PFSK-1 (cell line): Measurements from ENCODE around the gene NEB.

Source experiments
- FOXP2 ChIP-seq: optimal IDR thresholded peaks from 2 replicates; pipeline ENCODE3; 2011; ENCODE audit warnings: borderline replicate concordance, control low read depth, inconsistent platforms; ENCODE audit not compliant: insufficient read depth; ENCODE audit errors: extremely low read length, extremely low read depth
- POLR2AphosphoS5 ChIP-seq: IDR thresholded peaks from 2 replicates; pipeline ENCODE4 v1.6.1; 2012; ENCODE audit warnings: low read depth, mild to moderate bottlenecking, control low read depth, low read length, moderate library complexity
- SIN3A ChIP-seq: IDR thresholded peaks from 2 replicates; pipeline ENCODE4 v1.6.1; 2012; ENCODE audit warnings: mild to moderate bottlenecking, low read length, moderate library complexity, borderline replicate concordance; ENCODE audit not compliant: insufficient read depth
- TAF1 ChIP-seq: IDR thresholded peaks from 2 replicates; pipeline ENCODE4 v1.6.1; 2012; ENCODE audit warnings: low read length, control low read depth, borderline replicate concordance; ENCODE audit not compliant: insufficient read depth
- TF ChIP-seq, protein P1 (sequence below), 2 experiments: IDR thresholded peaks; 2 replicates each; pipeline versions ENCODE4 v1.6.1 to v1.8.0; 2011 to 2012; ENCODE audit warnings: low read depth in 2 of 2, low read length in 2 of 2, control low read depth in 1 of 2, inconsistent platforms in 1 of 2, mild to moderate bottlenecking in 1 of 2, moderate library complexity in 1 of 2; ENCODE audit not compliant: insufficient read depth in 1 of 2

The NEB gene

GRCh38 chr2:151634736-151635467, 99.4 kb downstream of the NEB start:
- TF ChIP-seq FOXP2: no peak
- TF ChIP-seq, protein P1, sequence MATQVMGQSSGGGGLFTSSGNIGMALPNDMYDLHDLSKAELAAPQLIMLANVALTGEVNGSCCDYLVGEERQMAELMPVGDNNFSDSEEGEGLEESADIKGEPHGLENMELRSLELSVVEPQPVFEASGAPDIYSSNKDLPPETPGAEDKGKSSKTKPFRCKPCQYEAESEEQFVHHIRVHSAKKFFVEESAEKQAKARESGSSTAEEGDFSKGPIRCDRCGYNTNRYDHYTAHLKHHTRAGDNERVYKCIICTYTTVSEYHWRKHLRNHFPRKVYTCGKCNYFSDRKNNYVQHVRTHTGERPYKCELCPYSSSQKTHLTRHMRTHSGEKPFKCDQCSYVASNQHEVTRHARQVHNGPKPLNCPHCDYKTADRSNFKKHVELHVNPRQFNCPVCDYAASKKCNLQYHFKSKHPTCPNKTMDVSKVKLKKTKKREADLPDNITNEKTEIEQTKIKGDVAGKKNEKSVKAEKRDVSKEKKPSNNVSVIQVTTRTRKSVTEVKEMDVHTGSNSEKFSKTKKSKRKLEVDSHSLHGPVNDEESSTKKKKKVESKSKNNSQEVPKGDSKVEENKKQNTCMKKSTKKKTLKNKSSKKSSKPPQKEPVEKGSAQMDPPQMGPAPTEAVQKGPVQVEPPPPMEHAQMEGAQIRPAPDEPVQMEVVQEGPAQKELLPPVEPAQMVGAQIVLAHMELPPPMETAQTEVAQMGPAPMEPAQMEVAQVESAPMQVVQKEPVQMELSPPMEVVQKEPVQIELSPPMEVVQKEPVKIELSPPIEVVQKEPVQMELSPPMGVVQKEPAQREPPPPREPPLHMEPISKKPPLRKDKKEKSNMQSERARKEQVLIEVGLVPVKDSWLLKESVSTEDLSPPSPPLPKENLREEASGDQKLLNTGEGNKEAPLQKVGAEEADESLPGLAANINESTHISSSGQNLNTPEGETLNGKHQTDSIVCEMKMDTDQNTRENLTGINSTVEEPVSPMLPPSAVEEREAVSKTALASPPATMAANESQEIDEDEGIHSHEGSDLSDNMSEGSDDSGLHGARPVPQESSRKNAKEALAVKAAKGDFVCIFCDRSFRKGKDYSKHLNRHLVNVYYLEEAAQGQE (IDR thresholded peaks at IDR 0.05; ENCODE audit: insufficient read depth in 1 of 2, low read depth in 2 of 2, low read length in 2 of 2): no peak

DNA sequence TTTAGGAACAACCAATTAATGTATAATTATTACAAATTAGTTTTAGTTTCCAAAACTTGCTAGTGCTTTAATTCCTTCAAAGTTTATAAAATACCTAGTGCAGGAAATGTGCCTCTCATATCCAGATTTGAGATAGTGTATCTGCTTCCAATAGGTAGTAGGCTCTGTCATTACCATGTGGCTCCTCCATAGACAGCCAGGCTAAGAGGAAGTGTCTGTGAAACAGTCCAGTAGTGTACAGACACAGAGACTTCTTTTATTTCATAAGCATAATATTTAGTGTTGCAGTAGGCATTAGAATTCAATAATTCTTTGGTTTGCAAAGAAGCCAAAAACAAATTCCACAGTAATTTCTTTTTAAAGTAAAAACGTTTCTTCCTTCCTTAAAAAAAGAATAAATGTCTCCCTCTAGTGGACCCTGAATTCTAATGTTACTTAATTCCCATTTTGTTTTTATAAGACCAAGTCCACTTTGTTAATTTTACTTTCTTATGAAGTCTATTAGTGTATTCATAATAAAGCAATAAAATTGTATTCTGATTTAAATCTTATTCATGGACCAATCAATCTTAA, 101.2 kb downstream of the NEB start:
- TF ChIP-seq FOXP2 (no peak), TAF1 (no peak), SIN3A (no peak), POLR2AphosphoS5 (no peak)
- TF ChIP-seq, protein P1 (IDR thresholded peaks at IDR 0.05; ENCODE audit: insufficient read depth in 1 of 2, low read depth in 2 of 2, low read length in 2 of 2): no peak

DNA sequence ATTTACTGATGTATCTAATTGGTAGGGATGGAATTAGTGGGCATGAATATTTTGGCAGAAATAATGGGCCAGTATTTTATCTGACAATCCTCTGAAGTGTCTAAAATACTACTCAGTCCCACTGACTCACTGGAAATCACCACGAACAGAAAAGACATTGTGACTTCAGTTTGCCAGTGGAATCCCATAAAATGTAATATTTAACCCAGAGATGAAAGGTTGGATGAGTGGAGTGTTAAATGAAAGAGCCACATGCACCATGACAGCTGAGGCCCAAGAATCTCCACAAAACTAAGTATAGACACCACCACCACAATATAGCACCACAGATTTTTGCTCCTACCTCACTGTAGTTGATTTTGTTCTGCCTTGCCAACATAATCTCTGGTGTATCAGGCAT, 103.9 kb downstream of the NEB start:
- TF ChIP-seq SIN3A (no peak), FOXP2 (no peak)

GRCh38 chr2:151627353-151627752, 106.9 kb downstream of the NEB start:
- no peak for TF ChIP-seq TAF1
- TF ChIP-seq, protein P1 (IDR thresholded peaks at IDR 0.05; ENCODE audit: insufficient read depth in 1 of 2, low read depth in 2 of 2, low read length in 2 of 2): no peak
- no peak for TF ChIP-seq FOXP2
- no peak for TF ChIP-seq POLR2AphosphoS5
- no peak for TF ChIP-seq SIN3A

DNA sequence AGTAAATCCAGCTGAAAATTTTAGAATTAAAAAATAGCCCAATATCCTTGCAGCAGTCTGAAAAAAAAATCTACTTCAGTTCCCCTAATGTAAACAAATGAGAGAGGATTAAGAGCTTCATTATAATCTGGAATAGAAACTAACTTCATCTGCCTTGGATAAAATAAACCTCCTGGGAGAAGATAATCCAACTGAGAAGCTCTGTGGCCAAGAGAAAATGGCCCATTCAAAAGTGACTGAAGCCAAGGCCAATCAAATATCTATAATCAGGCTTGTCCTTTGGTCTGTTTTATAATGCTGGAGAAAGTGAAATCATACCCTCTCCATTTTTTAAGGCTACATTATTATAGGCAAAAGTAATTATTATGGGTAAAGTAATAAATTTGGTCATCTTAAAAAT, 110.0 kb downstream of the NEB start:
- TF ChIP-seq FOXP2 (no peak), POLR2AphosphoS5 (no peak), TAF1 (no peak), SIN3A (no peak)
- TF ChIP-seq, protein P1 (IDR thresholded peaks at IDR 0.05; ENCODE audit: insufficient read depth in 1 of 2, low read depth in 2 of 2, low read length in 2 of 2): no peak
